Esophagus (tissue), 2 donors: ENCODE data around the gene ATAT1. TPM values are rescaled to one million over a fixed set of nuclear protein-coding genes. Genes with fewer than 3 reads are reported as not detected.

ENCODE experiments used
- H3K27ac ChIP-seq, 2 donors: one replicate each; pipeline ENCODE4 v1.5.1; 2013; ENCODE audit warnings: low read depth in 2 of 2, mild to moderate bottlenecking in 2 of 2, inconsistent platforms in 1 of 2, low read length in 1 of 2, moderate library complexity in 1 of 2
- H3K27me3 ChIP-seq, 2 donors: one replicate each; pipeline ENCODE4 v1.6.1; 2013; ENCODE audit warnings: low read length in 2 of 2, control low read depth in 1 of 2, mild to moderate bottlenecking in 1 of 2; ENCODE audit not compliant: insufficient read depth in 2 of 2, control insufficient read depth in 1 of 2
- H3K36me3 ChIP-seq, 2 donors: one replicate each; pipeline ENCODE4 v1.6.1; 2013; ENCODE audit warnings: low read length in 1 of 2; ENCODE audit not compliant: control insufficient read depth in 2 of 2, insufficient read depth in 2 of 2
- H3K4me1 ChIP-seq, 2 donors: one replicate each; pipeline ENCODE4 v1.6.1; 2013; ENCODE audit warnings: low read length in 1 of 2; ENCODE audit not compliant: control insufficient read depth in 2 of 2, insufficient read depth in 2 of 2
- H3K4me3 ChIP-seq, 2 donors: one replicate each; pipeline ENCODE4 v1.5.1; 2013; ENCODE audit warnings: low read length in 2 of 2, mild to moderate bottlenecking in 2 of 2, low read depth in 1 of 2, moderate library complexity in 1 of 2
- H3K9me3 ChIP-seq, 2 donors: one replicate each; pipeline ENCODE4 v1.6.1; 2013; ENCODE audit warnings: mild to moderate bottlenecking in 2 of 2, low read depth in 1 of 2, low read length in 1 of 2, moderate library complexity in 1 of 2; ENCODE audit not compliant: control insufficient read depth in 2 of 2, insufficient read depth in 1 of 2
- WGBS, 2 donors: extraction: QIAGEN DNeasy Blood & Tissue Kit; methylation state at CpG; one replicate each; pipeline ENCODE4 v1.1.7; 2013; 5-methylcytosine and 5-hydroxymethylcytosine counted together
- polyA plus RNA-seq, 2 donors: library from polyadenylated mRNA; stranded (reverse); fragments of 200-250 nt; gene quantifications; one replicate each; pipeline ENCODE4 v1.2.3, GENCODE V29; 2013
- donor health status: healthy with polysubstance abuse.
- donor health status: Bipolar disorder and iron deficiency.

ATAT1 gene
- polyA plus RNA-seq, 2 donors: 5.0 to 6.8 TPM

GRCh38 chr6:30598912-30599624 is 27.6 kb upstream of the ATAT1 start:
- H3K27ac ChIP-seq: no peak overlapping the region
- 66 to 76% methylated on average over 12 of the region's 12 CpGs for WGBS, 2 donors
- H3K27me3 ChIP-seq: no peaks in the 10 kb centered on the region
- no peaks in the 10 kb centered on the region for H3K9me3 ChIP-seq
- peaks cover 0 to 2% of the 10 kb centered on the region in 2 donors for H3K4me1 ChIP-seq
- peaks cover 32 to 35% of the 10 kb centered on the region in 2 donors for H3K36me3 ChIP-seq
- H3K4me3 ChIP-seq: no peak overlapping the region

- WGBS, 2 donors: 72 to 77% methylated on average over 13 of the region's 13 CpGs
- H3K4me1 ChIP-seq: peaks cover 0 to 2% of the 10 kb centered on the region in 2 donors
- H3K27me3 ChIP-seq: no peaks in the 10 kb centered on the region
- H3K27ac ChIP-seq: no peak overlapping the region
- H3K36me3 ChIP-seq: peaks cover 38 to 40% of the 10 kb centered on the region in 2 donors
- no peak overlapping the region for H3K4me3 ChIP-seq
- no peaks in the 10 kb centered on the region for H3K9me3 ChIP-seq
These were observed 26.9 kb upstream of the ATAT1 start for GRCh38 chr6:30599625-30600324.

DNA sequence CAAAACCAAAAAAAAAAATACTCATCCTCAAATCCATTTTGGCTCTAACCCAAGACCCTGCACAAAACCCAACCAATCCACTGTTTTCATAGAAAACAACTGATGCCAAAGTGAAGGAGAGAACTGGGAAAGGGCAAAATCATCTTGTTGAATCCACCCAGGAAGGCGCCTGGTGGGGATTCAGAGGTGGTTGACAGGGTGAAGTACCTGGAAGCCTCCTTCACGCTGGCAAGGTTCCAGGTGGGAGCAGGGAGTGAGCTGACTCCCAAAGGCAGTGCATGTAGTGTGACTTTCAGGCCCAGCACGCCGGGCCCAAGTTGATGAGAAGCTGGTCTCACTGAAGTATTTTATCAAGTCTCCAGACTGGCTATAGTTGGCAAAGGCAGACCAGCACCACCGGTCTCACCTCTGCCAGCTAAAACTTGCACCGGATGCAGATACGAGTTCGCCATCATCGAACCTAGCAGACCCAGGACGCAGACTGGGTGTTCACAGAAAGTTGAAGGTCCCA is 26.2 kb upstream of the ATAT1 start:
- WGBS, 2 donors: 65 to 68% methylated on average over 10 of the region's 10 CpGs
- Histone ChIP-seq H3K36me3 (peaks cover 42 to 45% of the 10 kb centered on the region in 2 donors), H3K9me3 (no peaks in the 10 kb centered on the region), H3K27ac (no peak overlapping the region), H3K27me3 (no peaks in the 10 kb centered on the region), H3K4me3 (no peak overlapping the region), H3K4me1 (peaks cover 0 to 2% of the 10 kb centered on the region in 2 donors)

DNA sequence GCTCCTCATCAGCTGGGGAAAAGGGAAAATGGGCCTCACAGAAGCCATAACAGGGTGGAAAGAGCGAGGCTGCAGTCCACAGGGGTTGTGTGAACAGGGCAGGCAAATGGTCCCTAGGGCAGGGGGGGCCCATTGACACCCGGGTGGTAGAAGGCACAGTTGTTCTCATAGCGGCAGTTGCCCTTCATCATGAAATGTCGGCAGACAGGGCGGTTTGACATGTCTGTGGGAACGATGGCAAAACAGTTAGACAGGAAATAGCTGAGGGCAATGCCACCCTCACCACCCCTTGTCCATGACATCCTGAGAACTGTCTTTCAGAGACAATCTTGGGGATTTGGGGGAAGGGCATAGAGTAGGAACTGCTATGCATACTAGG is 25.2 kb upstream of the ATAT1 start:
- H3K4me3 ChIP-seq: no peak overlapping the region
- 58 to 59% methylated on average over 6 of the region's 6 CpGs for WGBS, 2 donors
- H3K27me3 ChIP-seq: no peaks in the 10 kb centered on the region
- no peaks in the 10 kb centered on the region for H3K9me3 ChIP-seq
- peak overlapping the region in 1 of 2 donors; percentile 5 for H3K27ac ChIP-seq
- H3K36me3 ChIP-seq: peaks cover 48 to 52% of the 10 kb centered on the region in 2 donors
- peaks cover 0 to 2% of the 10 kb centered on the region in 2 donors for H3K4me1 ChIP-seq

DNA sequence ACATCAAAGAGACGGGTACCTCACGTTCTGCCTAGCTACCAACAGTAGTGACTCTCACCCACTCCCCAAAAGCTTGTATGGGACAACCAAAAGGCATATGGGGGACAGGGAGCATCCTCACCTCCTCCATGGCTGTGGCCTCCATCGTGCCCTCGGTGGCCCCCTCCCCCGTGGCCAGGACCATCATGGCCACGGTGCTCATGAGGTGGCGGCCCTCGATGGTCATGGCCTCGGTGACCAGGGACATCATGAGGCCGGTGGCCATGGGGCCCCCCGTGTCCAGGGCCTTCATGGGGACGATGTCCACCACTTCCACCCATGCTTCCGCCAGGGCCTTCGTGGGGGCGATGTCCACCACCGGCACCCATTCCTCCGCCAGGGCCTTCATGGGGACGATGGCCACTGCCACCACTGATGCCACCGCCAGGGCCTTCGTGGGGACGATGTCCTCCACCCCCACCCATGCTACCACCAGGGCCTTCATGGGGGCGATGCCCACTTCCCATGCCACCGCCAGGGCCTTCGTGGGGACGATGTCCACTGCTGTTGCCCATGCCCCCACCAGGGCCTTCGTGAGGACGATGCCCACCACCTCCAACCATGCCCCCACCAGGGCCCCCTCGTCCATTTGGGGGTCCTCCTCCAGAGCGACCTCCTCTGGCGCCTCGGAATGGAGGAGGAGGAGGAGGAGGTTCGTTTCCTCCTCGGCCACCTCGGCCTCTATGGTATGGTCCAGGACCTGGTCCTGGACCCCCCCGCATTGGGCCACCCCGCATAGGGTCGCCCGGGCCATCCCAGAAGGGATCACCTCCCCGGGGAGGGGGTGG is 24.6 kb upstream of the ATAT1 start:
- Histone ChIP-seq H3K36me3 (peaks cover 52 to 54% of the 10 kb centered on the region in 2 donors), H3K4me3 (no peak overlapping the region), H3K27ac (no peak overlapping the region), H3K9me3 (no peaks in the 10 kb centered on the region), H3K4me1 (peaks cover 0 to 2% of the 10 kb centered on the region in 2 donors), H3K27me3 (no peaks in the 10 kb centered on the region)
- WGBS, 2 donors: 89 to 91% methylated on average over 34 to 39 of the region's 39 CpGs

DNA sequence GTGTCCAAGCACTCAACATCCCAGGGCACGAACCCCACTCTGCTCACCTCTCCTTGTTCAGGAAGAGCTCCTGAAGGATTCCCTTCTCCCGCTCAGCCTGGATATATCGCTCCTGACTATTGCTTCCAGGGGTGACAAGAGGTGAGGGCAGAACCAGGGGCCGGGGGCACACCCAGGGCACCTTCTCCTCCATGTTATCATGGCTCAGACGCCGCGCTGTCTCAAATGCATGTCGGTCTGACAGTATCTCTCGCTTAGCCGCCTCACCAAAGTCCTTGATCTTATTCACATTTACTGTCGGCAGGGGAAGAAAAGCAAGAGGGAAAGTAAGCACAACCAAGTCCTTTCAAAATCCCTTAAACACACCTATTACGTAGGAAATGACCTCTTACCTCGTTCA is 22.7 kb upstream of the ATAT1 start:
- Histone ChIP-seq H3K4me3 (no peak overlapping the region), H3K4me1 (peaks cover 0 to 2% of the 10 kb centered on the region in 2 donors), H3K36me3 (peaks cover 52 to 59% of the 10 kb centered on the region in 2 donors), H3K9me3 (no peaks in the 10 kb centered on the region), H3K27ac (no peak overlapping the region), H3K27me3 (no peaks in the 10 kb centered on the region)
- 93 to 95% methylated on average over 13 of the region's 13 CpGs for WGBS, 2 donors

GRCh38 chr6:30610065-30610464 is 16.6 kb upstream of the ATAT1 start:
- peaks cover 15 to 20% of the 10 kb centered on the region in 2 donors for H3K36me3 ChIP-seq
- H3K27ac ChIP-seq: no peak overlapping the region
- H3K4me1 ChIP-seq: no peaks in the 10 kb centered on the region

GRCh38 chr6:30611150-30611855 is 15.4 kb upstream of the ATAT1 start:
- Histone ChIP-seq H3K36me3 (peaks cover 9 to 12% of the 10 kb centered on the region in 2 donors), H3K27me3 (no peaks in the 10 kb centered on the region), H3K4me1 (no peaks in the 10 kb centered on the region), H3K9me3 (no peaks in the 10 kb centered on the region), H3K27ac (no peak overlapping the region), H3K4me3 (no peak overlapping the region)
- 72% methylated on average over 9 of the region's 9 CpGs for WGBS, 2 donors

More at GRCh38 chr6:30610065-30610464, 16.6 kb upstream of the ATAT1 start:
- H3K27me3 ChIP-seq: no peaks in the 10 kb centered on the region
- no peak overlapping the region for H3K4me3 ChIP-seq
- 71 to 73% methylated on average over 4 of the region's 4 CpGs for WGBS, 2 donors
- H3K9me3 ChIP-seq: no peaks in the 10 kb centered on the region

GRCh38 chr6:30611856-30612194 is 14.8 kb upstream of the ATAT1 start:
- Histone ChIP-seq H3K9me3 (no peaks in the 10 kb centered on the region), H3K27me3 (no peaks in the 10 kb centered on the region), H3K4me3 (no peak overlapping the region), H3K4me1 (no peaks in the 10 kb centered on the region), H3K36me3 (peaks cover 5 to 11% of the 10 kb centered on the region in 2 donors), H3K27ac (no peak overlapping the region)
- WGBS, 2 donors: 76 to 77% methylated on average over 2 of the region's 2 CpGs
